Glomerular visceral epithelial cell (primary cell): ENCODE measurements around the gene RPS6KA5.
"Not testable (repeated sequence)": the region's sequence is repeated elsewhere in the genome, so short reads cannot be mapped to it uniquely, and the experiment has no call there.

Experiments
- DNase-seq: peaks from one replicate; pipeline ENCODE4 v3.0.0-alpha.2; 2016; ENCODE audit errors: extremely low spot score

Gene RPS6KA5

GRCh38 chr14:91029456-91030217 lies 30.8 kb downstream of the RPS6KA5 start:
- DNase-seq: no peak

GRCh38 chr14:91027561-91027960 lies 32.9 kb downstream of the RPS6KA5 start:
- no peak for DNase-seq

GRCh38 chr14:91022622-91023028 lies 37.8 kb downstream of the RPS6KA5 start:
- not testable (repeated sequence) for DNase-seq

- no peak for DNase-seq
These were observed 38.3 kb downstream of the RPS6KA5 start for GRCh38 chr14:91021991-91022621.

- no peak for DNase-seq
These were observed 39.3 kb downstream of the RPS6KA5 start for GRCh38 chr14:91021115-91021514.

- DNase-seq: no peak
These were observed 40.8 kb downstream of the RPS6KA5 start for GRCh38 chr14:91019673-91020072.

GRCh38 chr14:91018481-91018880 lies 42.0 kb downstream of the RPS6KA5 start:
- no peak for DNase-seq

GRCh38 chr14:91016800-91017410 lies 43.5 kb downstream of the RPS6KA5 start:
- DNase-seq: no peak

GRCh38 chr14:91015435-91015834 lies 45.0 kb downstream of the RPS6KA5 start:
- no peak for DNase-seq

- DNase-seq: no peak
These were observed 48.4 kb downstream of the RPS6KA5 start for GRCh38 chr14:91012045-91012444.

- no peak for DNase-seq
These were observed 50.3 kb downstream of the RPS6KA5 start for GRCh38 chr14:91010153-91010533.

GRCh38 chr14:91009501-91010152 lies 50.8 kb downstream of the RPS6KA5 start:
- no peak for DNase-seq

GRCh38 chr14:91008759-91009409 lies 51.6 kb downstream of the RPS6KA5 start:
- no peak for DNase-seq

- DNase-seq: no peak
These were observed 54.7 kb downstream of the RPS6KA5 start for GRCh38 chr14:91005716-91006115.

GRCh38 chr14:91004987-91005386 lies 55.5 kb downstream of the RPS6KA5 start:
- no peak for DNase-seq

GRCh38 chr14:90999299-90999698 lies 61.1 kb downstream of the RPS6KA5 start:
- no peak for DNase-seq

- DNase-seq: no peak
These were observed 63.5 kb downstream of the RPS6KA5 start for GRCh38 chr14:90996967-90997366.

- no peak for DNase-seq
These were observed 64.7 kb downstream of the RPS6KA5 start for GRCh38 chr14:90995785-90996184.

- DNase-seq: no peak
These were observed 66.6 kb downstream of the RPS6KA5 start for GRCh38 chr14:90993792-90994191.

GRCh38 chr14:90991690-90992443 lies 68.6 kb downstream of the RPS6KA5 start:
- DNase-seq: no peak

GRCh38 chr14:90990141-90990540 lies 70.3 kb downstream of the RPS6KA5 start:
- DNase-seq: no peak
